ENCODE results near the gene ERAS.
"Not testable (repeated sequence)": the region's sequence is repeated elsewhere in the genome, so short reads cannot be mapped to it uniquely, and the experiment has no call there.

Gene ERAS

GRCh38 chrX:48833542-48834138 lies 7.3 kb downstream of the ERAS start:
- DNase-seq (ENCODE audit: low read depth in 3 of 3) = no peak

- no peak for DNase-seq (ENCODE audit: low read depth in 3 of 3)
Measured at GRCh38 chrX:48834383-48834709, 8.0 kb downstream of the ERAS start.

- peak in 1 of 3 experiments; percentile 5 for DNase-seq (ENCODE audit: low read depth in 3 of 3)
Measured at GRCh38 chrX:48835524-48836329, 9.4 kb downstream of the ERAS start, which contains the start of gene PCSK1N. PCSK1N (minus strand) TSS chrX:48835610; CDS start chrX:48835532, 78 bp downstream.

- no peak for DNase-seq (ENCODE audit: low read depth in 3 of 3)
Measured at GRCh38 chrX:48839686-48840085, 13.4 kb downstream of the ERAS start.

- no peak for DNase-seq (ENCODE audit: low read depth in 3 of 3)
Measured at GRCh38 chrX:48848847-48849246, 22.5 kb downstream of the ERAS start.

GRCh38 chrX:48852857-48853256 lies 26.5 kb downstream of the ERAS start:
- no peak for DNase-seq (ENCODE audit: low read depth in 3 of 3)

GRCh38 chrX:48853494-48853893 lies 27.2 kb downstream of the ERAS start:
- not testable (repeated sequence) for DNase-seq (ENCODE audit: low read depth in 3 of 3)

- not testable (repeated sequence) for DNase-seq (ENCODE audit: low read depth in 3 of 3)
Measured at GRCh38 chrX:48854121-48854804, 27.9 kb downstream of the ERAS start.

GRCh38 chrX:48854898-48855297 lies 28.6 kb downstream of the ERAS start:
- DNase-seq (ENCODE audit: low read depth in 3 of 3) = no peak

- DNase-seq (ENCODE audit: low read depth in 3 of 3) = no peak
Measured at GRCh38 chrX:48864210-48864609, 37.9 kb downstream of the ERAS start.

GRCh38 chrX:48872017-48872416 lies 45.7 kb downstream of the ERAS start:
- DNase-seq (ENCODE audit: low read depth in 3 of 3) = not testable (repeated sequence)

- DNase-seq (ENCODE audit: low read depth in 3 of 3) = not testable (repeated sequence)
Measured at GRCh38 chrX:48876944-48877343, 50.6 kb downstream of the ERAS start.

Data from stimulated activated CD4-positive, alpha-beta T cell treated with anti-CD3 and anti-CD28 coated beads, TNF-alpha, amount 100 ng/mL, for 4 hours (primary cell).